SK-N-SH treated with all-trans-retinoic acid at 6 μM for 48 hours (cell line): ENCODE data around the gene ABI1.

Source experiments
- ATAC-seq: fragments of 200-7000 bp; cut with Tn5 transposase; 3 replicates; pipeline ENCODE4 v1.9.1; 2020; ENCODE audit warnings: mild to moderate bottlenecking, moderate library complexity
- ARNTL ChIP-seq: fragments of 450-650 bp; formaldehyde crosslinking; IDR thresholded peaks from 2 replicates; pipeline ENCODE4 v1.5.0; 2020; ENCODE audit warnings: low read depth, mild to moderate bottlenecking, moderate library complexity, borderline replicate concordance
- CSDC2 ChIP-seq: fragments of 250-450 bp; sonication (Bioruptor Pico); IDR thresholded peaks from 2 replicates; pipeline ENCODE4 v1.5.0; 2020; ENCODE audit warnings: mild to moderate bottlenecking, moderate library complexity
- CSRNP3 ChIP-seq: fragments of 250-450 bp; sonication (Bioruptor Pico); IDR thresholded peaks from 2 replicates; pipeline ENCODE4 v1.5.1; 2021; ENCODE audit warnings: mild to moderate bottlenecking, moderate library complexity
- GLIS3 ChIP-seq: fragments of 250-450 bp; sonication (Bioruptor Pico); IDR thresholded peaks from 2 replicates; pipeline ENCODE4 v1.5.0; 2020; ENCODE audit warnings: mild to moderate bottlenecking, moderate library complexity
- PATZ1 ChIP-seq: fragments of 250-450 bp; sonication (Bioruptor Pico); IDR thresholded peaks from 2 replicates; pipeline ENCODE4 v1.8.0; 2020; ENCODE audit warnings: mild to moderate bottlenecking, moderate library complexity, borderline replicate concordance
- POU6F1 ChIP-seq: fragments of 250-450 bp; sonication (Bioruptor Pico); IDR thresholded peaks from 2 replicates; pipeline ENCODE4 v1.8.0; 2021; ENCODE audit warnings: low read depth, mild to moderate bottlenecking, moderate library complexity, borderline replicate concordance
- RARB ChIP-seq: fragments of 250-450 bp; sonication (Bioruptor Pico); IDR thresholded peaks from 2 replicates; pipeline ENCODE4 v1.8.0; 2021; ENCODE audit warnings: mild to moderate bottlenecking, moderate library complexity
- TCF4 ChIP-seq: fragments of 250-450 bp; sonication (Bioruptor Pico); IDR thresholded peaks from 2 replicates; pipeline ENCODE4 v1.8.0; 2021; ENCODE audit warnings: mild to moderate bottlenecking, moderate library complexity, borderline replicate concordance
- ZFP3 ChIP-seq: fragments of 250-450 bp; sonication (Bioruptor Pico); IDR thresholded peaks from 2 replicates; pipeline ENCODE4 v1.5.0; 2020; ENCODE audit warnings: mild to moderate bottlenecking, moderate library complexity
- ZFP30 ChIP-seq: fragments of 450-650 bp; formaldehyde crosslinking; IDR thresholded peaks from 2 replicates; pipeline ENCODE4 v1.5.0; 2022; ENCODE audit warnings: mild to moderate bottlenecking, moderate library complexity
- ZNF565 ChIP-seq: fragments of 450-650 bp; formaldehyde crosslinking; conservative IDR thresholded peaks from 2 replicates; pipeline ENCODE4 v1.5.0; 2020; ENCODE audit warnings: low read depth, mild to moderate bottlenecking, moderate library complexity
- ZNF70 ChIP-seq: fragments of 450-650 bp; formaldehyde crosslinking; IDR thresholded peaks from 2 replicates; pipeline ENCODE4 v1.5.0; 2020; ENCODE audit warnings: mild to moderate bottlenecking, moderate library complexity
- ZNF8 ChIP-seq: fragments of 450-650 bp; formaldehyde crosslinking; IDR thresholded peaks from 2 replicates; pipeline ENCODE4 v1.5.0; 2020; ENCODE audit warnings: mild to moderate bottlenecking, moderate library complexity
- TF ChIP-seq, protein P1 (sequence below): fragments of 250-450 bp; sonication (Bioruptor Pico); IDR thresholded peaks from 2 replicates; pipeline ENCODE4 v1.5.1; 2020; ENCODE audit warnings: low read depth, mild to moderate bottlenecking, moderate library complexity
- TF ChIP-seq, protein P2 (sequence below): fragments of 250-450 bp; sonication (Bioruptor Pico); IDR thresholded peaks from 2 replicates; pipeline ENCODE4 v1.5.0; 2020; ENCODE audit warnings: mild to moderate bottlenecking, moderate library complexity

The ABI1 gene

GRCh38 chr10:26861205-26861998 is 644 bp upstream of the ABI1 start:
- ATAC-seq, result no peak

GRCh38 chr10:26860102-26860442 is 686 bp downstream of the ABI1 start:
- peak; percentile 63 for ATAC-seq

More at GRCh38 chr10:26861205-26861998, 644 bp upstream of the ABI1 start:
- TF ChIP-seq RARB (CRISPR knock-in tag), result no peak
- TF ChIP-seq ZNF70 (CRISPR knock-in tag), result peak; percentile 73
- TF ChIP-seq, all 23 proteins: peak for 1

DNA sequence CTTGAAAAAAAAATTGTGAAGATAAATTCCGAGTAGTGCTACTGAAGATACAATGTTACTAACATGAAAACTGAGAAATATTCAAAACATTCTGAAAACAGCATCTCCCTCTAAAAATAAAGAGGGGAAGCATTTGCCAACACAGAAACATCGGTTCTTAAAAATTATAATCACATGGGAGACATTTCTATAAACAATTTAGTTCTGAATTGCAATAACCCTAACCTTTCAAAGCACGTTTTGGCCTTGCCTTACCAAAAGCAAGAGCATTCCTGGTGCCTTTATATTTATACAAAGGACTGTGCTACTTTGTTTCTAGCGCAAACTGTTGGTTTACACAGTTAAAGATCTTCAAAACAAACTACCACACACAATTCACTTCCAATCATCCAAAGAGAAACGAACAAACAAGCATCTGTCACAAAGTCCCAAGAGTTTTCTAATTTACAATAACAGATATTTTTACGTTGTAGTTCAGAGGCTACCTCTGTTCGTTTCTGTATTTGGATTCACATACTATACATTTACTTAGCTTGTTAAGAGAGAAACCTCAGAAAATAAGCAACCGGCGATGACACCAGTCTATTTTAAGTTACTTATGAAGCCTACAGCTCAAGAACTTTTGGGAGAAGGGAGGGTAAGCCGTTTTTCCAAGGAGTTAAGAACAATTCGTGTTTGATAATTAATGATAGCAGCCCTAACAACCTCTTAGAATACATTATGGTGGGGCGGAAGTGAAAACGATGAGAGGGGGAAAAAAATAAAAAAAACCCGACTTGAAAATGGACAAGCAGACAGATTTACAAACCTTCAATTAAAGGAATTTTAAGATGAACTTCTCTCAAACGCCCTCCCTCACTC is 1.3 kb downstream of the ABI1 start:
- TF ChIP-seq POU6F1 (no peak), TCF4 (CRISPR knock-in tag) (no peak), ZFP30 (no peak), ZNF70 (CRISPR knock-in tag) (no peak), GLIS3 (CRISPR knock-in tag) (no peak), ZNF8 (CRISPR knock-in tag) (no peak), ARNTL (CRISPR knock-in tag) (no peak), ZFP3 (CRISPR knock-in tag) (no peak), CSRNP3 (CRISPR knock-in tag) (no peak), ZNF565 (CRISPR knock-in tag) (no peak)
- TF ChIP-seq, protein P1, sequence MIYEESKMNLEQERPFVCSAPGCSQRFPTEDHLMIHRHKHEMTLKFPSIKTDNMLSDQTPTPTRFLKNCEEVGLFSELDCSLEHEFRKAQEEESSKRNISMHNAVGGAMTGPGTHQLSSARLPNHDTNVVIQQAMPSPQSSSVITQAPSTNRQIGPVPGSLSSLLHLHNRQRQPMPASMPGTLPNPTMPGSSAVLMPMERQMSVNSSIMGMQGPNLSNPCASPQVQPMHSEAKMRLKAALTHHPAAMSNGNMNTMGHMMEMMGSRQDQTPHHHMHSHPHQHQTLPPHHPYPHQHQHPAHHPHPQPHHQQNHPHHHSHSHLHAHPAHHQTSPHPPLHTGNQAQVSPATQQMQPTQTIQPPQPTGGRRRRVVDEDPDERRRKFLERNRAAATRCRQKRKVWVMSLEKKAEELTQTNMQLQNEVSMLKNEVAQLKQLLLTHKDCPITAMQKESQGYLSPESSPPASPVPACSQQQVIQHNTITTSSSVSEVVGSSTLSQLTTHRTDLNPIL (CRISPR knock-in tag), result no peak
- TF ChIP-seq, all 23 proteins: peak for 0
- no peak for ATAC-seq

More at GRCh38 chr10:26860102-26860442, 686 bp downstream of the ABI1 start:
- TF ChIP-seq PATZ1 (peak; percentile 96; the same call in 1 of the 2 replicates), ZNF565 (CRISPR knock-in tag) (no peak)

DNA sequence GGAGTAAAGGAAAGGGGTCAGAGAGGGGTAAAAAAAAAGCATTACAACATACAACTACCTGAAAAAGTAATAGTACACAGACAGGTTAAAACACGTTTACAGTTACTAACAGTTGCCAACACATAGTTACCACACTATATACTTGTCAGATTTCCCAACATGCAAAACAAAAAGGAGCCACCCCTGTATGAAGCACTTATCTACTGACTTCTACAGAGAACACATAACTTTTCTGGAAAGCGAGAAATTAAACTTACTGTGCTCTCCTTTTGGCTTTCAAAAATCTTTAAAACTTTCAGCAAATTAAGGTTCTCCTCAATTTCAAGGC is 2.1 kb downstream of the ABI1 start:
- no peak for TF ChIP-seq POU6F1
- TF ChIP-seq, protein P2, sequence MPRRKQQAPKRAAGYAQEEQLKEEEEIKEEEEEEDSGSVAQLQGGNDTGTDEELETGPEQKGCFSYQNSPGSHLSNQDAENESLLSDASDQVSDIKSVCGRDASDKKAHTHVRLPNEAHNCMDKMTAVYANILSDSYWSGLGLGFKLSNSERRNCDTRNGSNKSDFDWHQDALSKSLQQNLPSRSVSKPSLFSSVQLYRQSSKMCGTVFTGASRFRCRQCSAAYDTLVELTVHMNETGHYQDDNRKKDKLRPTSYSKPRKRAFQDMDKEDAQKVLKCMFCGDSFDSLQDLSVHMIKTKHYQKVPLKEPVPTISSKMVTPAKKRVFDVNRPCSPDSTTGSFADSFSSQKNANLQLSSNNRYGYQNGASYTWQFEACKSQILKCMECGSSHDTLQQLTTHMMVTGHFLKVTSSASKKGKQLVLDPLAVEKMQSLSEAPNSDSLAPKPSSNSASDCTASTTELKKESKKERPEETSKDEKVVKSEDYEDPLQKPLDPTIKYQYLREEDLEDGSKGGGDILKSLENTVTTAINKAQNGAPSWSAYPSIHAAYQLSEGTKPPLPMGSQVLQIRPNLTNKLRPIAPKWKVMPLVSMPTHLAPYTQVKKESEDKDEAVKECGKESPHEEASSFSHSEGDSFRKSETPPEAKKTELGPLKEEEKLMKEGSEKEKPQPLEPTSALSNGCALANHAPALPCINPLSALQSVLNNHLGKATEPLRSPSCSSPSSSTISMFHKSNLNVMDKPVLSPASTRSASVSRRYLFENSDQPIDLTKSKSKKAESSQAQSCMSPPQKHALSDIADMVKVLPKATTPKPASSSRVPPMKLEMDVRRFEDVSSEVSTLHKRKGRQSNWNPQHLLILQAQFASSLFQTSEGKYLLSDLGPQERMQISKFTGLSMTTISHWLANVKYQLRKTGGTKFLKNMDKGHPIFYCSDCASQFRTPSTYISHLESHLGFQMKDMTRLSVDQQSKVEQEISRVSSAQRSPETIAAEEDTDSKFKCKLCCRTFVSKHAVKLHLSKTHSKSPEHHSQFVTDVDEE, result no peak
- no peak for TF ChIP-seq ZFP30
- no peak for TF ChIP-seq CSDC2
- TF ChIP-seq RARB (CRISPR knock-in tag), result no peak
- ATAC-seq, result no peak
